ENCODE results near the gene ERICH2.
"Not testable (repeated sequence)": the region's sequence is repeated elsewhere in the genome, so short reads cannot be mapped to it uniquely, and the experiment has no call there.

ERICH2 gene, protein sequence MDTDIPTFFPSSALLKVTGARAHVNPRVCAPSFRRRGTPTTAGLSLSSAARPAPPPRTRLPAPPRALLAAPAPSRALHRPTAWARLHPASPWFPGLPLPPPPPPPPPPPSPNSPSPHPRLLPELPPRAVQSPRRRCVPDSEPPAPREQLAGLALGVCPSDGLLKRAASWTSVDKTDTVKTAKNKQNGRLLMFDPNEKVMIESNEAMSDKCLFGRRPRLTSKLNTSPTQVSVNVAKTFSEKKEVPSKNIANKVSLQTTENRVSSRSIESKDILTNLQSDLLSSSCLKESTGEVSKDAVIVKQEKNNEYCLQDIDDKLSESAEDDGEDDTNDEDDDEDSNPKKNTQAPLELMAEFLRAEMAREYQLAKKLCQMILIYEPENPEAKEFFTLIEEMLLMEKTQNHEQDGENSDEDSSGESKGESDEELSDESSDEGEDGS

DNA sequence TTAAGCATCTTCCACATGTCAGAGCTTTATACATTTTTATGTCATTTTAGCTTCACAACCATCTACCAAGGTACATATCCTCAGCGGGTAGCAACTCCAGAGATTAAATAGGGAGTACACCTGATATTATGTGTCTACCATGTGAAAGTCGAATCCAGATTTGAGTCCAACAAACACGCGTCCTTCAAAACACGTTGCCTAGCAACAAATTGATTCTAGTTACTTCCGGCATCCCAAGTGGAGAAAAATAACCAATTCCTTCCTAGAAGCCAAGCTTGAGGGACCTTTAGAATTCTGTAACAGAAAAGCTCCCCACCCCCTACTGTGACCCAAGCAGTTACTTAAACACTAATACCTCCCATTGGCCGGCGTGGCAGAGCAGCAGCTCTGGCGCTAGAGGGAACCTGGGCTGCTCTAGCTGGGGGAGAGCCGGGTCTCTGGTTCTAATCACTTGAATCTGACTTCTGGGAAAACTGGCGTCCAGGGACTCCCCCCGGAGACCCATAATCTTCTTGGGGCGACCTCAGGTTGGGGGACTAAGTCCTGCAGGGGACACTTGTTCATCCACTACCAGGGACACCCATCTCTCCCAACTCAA, at the start of gene ERICH2:
ERICH2 (plus strand) TSS at position 371 of the 598 bp plus-strand sequence. CDS start 304 bp downstream, outside the sequence.
- TF ChIP-seq, protein P1, sequence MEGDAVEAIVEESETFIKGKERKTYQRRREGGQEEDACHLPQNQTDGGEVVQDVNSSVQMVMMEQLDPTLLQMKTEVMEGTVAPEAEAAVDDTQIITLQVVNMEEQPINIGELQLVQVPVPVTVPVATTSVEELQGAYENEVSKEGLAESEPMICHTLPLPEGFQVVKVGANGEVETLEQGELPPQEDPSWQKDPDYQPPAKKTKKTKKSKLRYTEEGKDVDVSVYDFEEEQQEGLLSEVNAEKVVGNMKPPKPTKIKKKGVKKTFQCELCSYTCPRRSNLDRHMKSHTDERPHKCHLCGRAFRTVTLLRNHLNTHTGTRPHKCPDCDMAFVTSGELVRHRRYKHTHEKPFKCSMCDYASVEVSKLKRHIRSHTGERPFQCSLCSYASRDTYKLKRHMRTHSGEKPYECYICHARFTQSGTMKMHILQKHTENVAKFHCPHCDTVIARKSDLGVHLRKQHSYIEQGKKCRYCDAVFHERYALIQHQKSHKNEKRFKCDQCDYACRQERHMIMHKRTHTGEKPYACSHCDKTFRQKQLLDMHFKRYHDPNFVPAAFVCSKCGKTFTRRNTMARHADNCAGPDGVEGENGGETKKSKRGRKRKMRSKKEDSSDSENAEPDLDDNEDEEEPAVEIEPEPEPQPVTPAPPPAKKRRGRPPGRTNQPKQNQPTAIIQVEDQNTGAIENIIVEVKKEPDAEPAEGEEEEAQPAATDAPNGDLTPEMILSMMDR (IDR thresholded peaks at IDR 0.05; ENCODE audit: low read length, missing control alignments): no peak
- DNase-seq (ENCODE audit: low read depth): peak; percentile 20
- H3K4me3 ChIP-seq (replicated peaks; ENCODE audit: low read depth, low read length): peak within 1 kb of the TSS; percentile 62

DNA sequence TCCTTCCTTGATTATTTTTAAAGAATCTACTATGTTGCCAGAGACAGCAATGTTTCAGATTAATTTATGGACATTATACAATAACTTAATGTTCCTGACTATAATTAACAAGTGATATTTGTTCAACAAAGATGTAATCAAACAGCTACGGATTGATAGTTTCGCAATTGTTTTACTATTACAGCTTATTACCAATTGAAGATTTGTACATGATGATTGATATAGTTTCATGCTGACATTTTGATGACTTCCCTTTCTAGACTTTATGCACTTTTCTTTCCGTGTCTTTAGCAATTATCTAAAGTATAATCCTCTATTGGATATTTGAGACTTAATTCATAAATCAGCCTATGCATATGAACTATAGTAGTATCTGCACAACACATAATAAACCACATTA, 48.5 kb upstream of the ERICH2 start:
- TF ChIP-seq, protein P1 (IDR thresholded peaks at IDR 0.05; ENCODE audit: low read length, missing control alignments): no peak
- no peak for DNase-seq (ENCODE audit: low read depth)
- no peak overlapping the region for H3K4me3 ChIP-seq (replicated peaks; ENCODE audit: low read depth, low read length)

DNA sequence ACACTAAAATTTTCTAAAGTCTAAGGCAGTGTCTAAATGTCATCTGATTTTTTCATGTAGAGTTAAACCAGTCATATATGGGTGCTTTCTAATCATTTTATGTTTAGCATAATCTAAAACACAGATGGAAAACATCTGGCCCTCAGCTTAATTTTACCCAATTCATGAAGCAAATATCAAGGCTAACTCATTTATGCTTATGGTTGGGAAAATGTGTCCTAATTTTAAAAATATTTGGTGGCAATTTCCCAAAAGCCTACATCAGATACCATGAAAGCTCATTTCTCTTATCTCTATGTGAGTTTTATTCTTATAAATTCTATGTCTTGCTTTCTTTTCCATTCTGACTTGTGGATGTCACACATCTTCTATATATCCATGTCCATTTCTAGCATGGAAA, 47.9 kb upstream of the ERICH2 start:
- no peak overlapping the region for H3K4me3 ChIP-seq (replicated peaks; ENCODE audit: low read depth, low read length)
- no peak for DNase-seq (ENCODE audit: low read depth)
- TF ChIP-seq, protein P1 (IDR thresholded peaks at IDR 0.05; ENCODE audit: low read length, missing control alignments): no peak

DNA sequence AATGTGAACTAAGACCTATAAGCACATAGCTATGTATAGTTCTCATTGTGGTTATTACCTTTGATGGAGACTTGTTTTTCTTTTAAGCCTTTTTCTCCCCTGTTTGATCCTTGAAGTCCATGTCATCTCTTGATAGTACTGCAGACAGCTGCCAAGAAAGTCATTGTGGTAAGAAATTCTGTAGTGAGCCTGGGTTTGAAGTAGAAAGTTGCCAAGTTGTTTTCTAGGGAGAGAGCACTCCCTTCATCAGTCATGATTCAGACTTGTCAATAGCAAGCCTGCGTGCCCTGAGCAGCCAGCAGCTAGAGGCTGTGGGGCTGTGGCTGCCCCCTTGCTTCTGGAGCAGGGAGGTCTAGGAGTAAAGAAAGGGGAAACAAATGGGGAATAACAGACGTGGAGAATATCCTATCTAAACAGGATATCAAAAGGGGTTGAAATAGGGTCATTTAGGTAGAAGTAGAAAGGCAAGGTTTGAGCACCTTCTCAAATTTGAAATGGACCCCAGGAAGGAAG, 46.7 kb upstream of the ERICH2 start:
- DNase-seq (ENCODE audit: low read depth): no peak
- TF ChIP-seq, protein P1 (IDR thresholded peaks at IDR 0.05; ENCODE audit: low read length, missing control alignments): no peak

DNA sequence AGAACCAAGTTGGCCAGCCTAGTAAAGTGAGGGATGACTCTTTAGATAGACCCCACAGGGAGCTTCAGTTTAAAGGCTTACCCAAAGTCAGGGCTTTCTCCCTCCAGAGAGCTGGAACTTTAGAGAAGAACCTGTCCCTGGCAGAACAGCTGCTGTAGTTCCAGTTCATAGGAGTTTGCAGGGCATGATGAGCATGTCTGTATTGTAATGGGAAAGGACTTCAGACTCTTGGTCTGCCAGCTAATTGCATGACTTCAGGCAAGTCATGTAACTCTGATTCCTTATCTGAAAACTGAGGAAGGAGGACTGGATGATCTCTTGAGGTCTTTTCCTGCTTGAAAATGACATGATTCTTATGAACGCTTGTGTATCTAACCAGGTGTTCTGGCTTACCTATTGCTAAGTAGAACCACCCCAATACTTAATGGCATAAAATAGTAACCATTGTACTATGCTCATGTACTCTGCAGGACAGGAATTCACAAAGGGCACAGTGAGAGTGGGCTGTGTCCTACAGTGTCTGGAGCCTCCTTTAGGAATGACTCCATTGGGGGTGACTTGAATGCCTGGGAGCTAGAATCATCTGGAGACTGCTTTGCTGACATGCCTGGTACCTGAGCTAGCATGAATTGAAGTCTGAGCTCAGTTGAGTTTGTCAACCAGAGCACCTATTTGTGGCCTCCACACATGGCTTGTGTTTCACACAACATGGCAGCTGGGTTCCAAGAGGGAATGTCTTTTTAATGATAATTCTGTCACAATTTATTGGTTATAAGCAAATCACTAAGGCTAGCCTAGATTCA, 36.2 kb upstream of the ERICH2 start:
- H3K4me3 ChIP-seq (replicated peaks; ENCODE audit: low read depth, low read length): no peak overlapping the region
- DNase-seq (ENCODE audit: low read depth): no peak
- TF ChIP-seq, protein P1 (IDR thresholded peaks at IDR 0.05; ENCODE audit: low read length, missing control alignments): no peak

More for the DNA sequence above, 46.7 kb upstream of the ERICH2 start:
- no peak overlapping the region for H3K4me3 ChIP-seq (replicated peaks; ENCODE audit: low read depth, low read length)

DNA sequence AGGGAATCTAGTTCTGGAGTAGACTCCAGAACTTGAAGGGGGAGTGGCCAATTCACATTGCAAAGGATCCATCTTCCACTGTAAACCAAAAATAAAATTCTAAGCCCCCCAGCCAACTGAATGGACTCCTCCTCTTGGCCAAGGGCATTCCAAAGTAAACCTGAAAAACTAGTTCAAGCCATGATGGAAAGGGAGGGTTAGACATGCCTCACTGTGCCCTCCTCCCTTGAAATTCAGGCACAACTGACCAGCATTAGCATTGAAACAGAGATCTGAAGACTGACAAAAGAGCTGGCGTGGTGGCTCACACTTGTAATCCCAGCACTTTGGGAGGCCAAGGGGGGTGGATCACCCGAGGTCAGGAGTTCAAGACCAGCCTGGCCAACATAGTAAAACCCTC, 35.6 kb upstream of the ERICH2 start:
- not testable (repeated sequence) for H3K4me3 ChIP-seq (replicated peaks; ENCODE audit: low read depth, low read length); DNase-seq (ENCODE audit: low read depth)

DNA sequence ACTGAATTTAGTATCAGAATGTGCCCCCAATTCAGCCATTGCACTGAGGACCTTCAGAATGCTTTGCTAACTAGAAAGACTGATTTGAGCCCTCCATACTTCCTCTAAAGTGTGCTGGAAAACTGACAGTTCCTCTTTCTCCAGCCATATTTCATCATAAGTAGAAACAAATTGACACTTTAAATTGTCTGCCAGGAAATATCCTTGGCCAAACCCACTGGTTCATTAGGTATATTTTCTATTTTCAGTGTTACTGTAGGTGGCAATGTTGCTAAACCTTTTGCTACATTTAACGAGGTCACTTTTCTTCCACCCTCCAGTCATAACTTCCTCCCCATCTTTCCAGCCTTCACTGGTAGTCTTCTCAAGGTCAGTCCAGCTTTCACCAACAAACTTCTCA, 33.5 kb upstream of the ERICH2 start:
- H3K4me3 ChIP-seq (replicated peaks; ENCODE audit: low read depth, low read length): no peak overlapping the region
- TF ChIP-seq, protein P1 (IDR thresholded peaks at IDR 0.05; ENCODE audit: low read length, missing control alignments): no peak
- DNase-seq (ENCODE audit: low read depth): no peak

All from fibroblast of pulmonary artery (primary cell).